Umbilical cord (tissue), 2 donors: ENCODE results near the gene SERTAD4. TPM values are rescaled to one million over a fixed set of nuclear protein-coding genes. Genes with fewer than 3 reads are reported as not detected.
"Not testable (repeated sequence)": the region's sequence is repeated elsewhere in the genome, so short reads cannot be mapped to it uniquely, and the experiment has no call there.

Experiments used
- DNase-seq: peaks from one replicate; pipeline ENCODE4 v3.0.0-alpha.2; 2015; ENCODE audit warnings: low spot score
- total RNA-seq: library from RNA; depleted of rRNA; stranded (reverse); fragments of >200 nt; gene quantifications from one replicate; pipeline ENCODE4 v1.2.3, GENCODE V29; 2014; ENCODE audit warnings: low replicate concordance; ENCODE audit not compliant: insufficient read depth

SERTAD4 gene
- 6.5 TPM for total RNA-seq

DNA sequence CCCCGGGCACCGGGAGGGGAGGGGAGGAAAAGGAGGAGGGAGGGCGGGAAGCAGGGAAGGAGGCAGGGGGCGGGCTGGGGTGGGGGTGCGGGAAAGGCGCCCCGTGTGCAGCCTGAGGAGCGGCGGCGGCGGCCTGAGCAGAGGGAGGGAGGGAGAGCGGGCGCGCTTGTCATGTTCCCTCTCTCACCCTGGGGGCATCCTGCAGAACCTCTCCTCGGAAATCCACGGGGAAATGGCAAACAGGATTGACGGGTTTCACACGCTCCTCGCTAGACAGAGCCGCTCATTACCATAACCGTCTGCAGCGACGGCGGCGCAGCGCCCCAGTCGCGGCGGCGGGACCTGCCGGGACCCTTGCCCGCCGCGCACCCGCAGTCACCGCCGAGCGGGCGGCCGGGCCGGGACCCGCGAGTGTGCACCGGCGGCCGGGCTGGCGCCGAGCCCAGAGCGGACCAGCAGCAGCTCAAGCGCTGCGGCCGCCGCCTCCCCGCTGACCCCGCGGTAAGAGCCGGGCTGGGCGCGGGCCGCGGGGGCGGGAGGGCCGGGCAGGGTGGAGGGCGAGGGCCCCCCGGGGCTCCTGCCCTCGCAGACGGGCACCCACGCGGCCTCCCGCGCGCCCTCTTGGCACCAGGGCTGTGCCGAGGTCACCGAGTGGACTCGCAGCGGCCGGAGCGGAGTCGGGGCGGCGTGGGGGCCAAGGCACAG, at the start of gene SERTAD4:
TSS of gene SERTAD4 (plus strand) at position 286 of the 705 bp plus-strand sequence. CDS start 5,165 bp downstream, outside the sequence.
- DNase-seq, result peak; percentile 83

DNA sequence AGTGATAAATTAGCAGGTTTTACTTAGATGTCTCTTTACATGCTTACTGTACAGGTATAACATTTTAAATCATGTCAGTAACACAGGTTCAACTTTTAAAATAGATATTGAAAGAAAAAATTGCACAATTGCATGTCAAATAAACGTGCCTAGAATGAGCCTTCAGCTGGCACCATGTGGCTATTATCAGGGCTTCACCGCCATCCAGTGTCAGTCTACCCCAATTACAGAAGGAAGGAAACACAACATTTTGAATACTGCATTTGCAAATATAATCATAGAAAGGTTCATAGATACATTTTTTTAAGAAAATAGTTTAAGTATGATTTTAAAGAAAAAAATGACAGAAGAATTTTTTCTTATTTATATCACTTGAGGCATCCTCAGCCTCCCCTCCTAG, 47.5 kb upstream of the SERTAD4 start:
- DNase-seq, result no peak

DNA sequence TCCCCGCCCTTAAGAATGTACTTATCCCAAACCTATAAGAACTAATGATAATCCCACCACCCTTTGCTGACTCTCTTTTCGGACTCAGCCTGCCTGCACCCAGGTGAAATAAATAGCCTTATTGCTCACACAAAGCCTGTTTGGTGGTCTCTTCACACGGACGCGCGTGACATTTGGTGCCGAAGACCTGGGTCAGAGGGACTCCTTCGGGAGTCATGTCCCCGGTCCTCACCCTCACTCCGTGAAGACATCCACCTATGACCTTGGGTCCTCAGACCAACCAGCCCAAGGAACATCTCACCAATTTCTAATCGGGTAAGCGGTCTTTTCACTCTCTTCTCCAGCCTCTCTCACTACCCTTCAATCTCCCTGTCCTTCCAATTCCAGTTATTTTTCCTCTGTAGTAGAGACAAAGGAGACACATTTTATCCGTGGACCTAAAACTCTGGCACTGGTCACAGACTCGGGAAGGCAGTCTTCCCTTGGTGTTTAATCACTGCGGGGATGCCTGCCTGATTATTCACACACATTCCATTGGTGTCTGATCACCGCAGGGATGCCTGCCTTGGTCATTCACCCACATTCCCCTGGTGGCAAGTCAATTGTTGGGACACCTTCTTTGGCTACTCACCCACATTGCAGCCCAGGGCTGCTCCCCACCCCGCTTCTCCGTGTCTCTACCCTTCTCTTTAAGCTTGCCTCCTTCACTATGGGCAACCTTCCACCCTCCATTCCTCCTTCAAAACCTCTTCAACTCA, 44.6 kb upstream of the SERTAD4 start:
- DNase-seq, result not testable (repeated sequence)

DNA sequence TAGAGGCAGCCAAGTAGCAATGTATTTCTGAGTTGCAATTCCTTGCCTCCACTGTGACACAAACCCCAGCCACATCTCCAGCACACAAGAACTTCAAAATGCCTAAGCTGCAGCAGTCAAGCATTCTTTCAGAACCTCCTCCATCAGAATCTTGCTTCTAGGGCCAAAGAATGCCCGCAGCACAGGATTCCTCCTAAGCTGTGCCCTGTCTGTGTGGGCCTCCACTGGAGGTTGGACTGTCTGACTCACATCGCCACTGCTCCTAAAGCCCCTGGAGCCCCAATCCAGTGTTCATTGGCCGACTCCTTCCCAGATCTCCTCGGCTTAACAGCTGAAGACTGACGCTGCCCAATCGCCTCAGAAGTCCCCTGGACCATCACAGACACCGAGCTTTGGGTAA, 43.2 kb upstream of the SERTAD4 start:
- DNase-seq, result no peak

DNA sequence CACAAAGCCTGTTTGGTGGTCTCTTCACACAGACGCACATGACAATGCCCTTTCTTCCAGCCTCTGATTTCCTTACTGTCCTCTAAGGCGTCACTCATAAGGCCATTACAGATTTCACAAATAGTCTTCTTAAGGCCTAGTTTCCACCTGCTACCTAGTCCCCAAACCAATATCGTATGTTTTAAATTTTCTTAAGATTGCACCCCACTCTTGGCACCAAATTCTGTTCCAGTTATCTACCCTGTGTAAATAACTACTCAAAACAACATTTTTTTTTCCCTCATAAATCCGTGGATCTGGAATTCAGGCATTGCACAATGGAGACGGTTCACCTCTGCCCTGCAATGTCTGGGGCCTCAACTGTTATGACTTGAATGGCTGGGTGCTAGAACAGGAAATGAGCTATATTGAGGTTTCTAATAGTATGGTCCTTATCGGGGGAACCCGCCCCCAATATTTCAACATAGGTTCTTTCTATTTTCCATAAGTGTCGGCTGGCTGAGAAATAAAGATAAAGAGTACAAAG, 36.9 kb upstream of the SERTAD4 start:
- no peak for DNase-seq

DNA sequence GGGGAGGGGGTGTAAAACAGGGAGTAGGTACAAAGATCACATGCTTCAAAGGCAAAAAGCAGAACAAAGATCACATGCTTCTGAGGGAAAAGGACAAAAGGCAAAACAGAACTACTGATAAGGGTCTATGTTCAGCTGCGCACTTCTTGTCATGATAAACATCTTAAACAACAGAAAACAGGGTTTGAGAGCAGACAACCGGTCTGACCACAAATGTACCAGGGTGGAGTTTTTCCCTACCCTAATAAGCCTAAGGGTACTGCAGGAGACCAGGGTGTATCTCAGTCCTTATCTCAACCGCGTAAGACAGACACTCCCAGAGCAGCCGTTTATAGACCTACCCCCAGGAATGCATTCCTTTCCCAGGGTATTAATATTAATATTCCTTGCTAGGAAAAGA, 36.3 kb upstream of the SERTAD4 start:
- not testable (repeated sequence) for DNase-seq

DNA sequence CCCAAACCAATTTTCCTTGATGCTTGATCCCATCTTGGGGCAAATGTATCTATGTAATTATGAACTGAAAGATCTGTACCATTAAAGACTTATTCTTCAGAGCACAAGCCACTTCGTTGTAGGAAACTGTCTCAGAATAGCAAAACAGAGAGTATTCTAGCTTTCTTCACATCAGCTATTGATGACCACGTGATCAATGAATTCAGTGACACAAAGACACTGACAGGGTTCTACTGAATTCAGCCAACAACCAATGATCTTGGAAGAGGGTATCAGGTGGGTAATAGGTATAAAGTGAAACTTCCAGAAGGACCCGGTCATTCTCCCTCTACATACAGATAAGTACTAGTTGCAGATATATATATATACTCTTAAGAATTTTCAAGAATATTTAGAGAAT, 33.8 kb upstream of the SERTAD4 start:
- DNase-seq, result no peak

DNA sequence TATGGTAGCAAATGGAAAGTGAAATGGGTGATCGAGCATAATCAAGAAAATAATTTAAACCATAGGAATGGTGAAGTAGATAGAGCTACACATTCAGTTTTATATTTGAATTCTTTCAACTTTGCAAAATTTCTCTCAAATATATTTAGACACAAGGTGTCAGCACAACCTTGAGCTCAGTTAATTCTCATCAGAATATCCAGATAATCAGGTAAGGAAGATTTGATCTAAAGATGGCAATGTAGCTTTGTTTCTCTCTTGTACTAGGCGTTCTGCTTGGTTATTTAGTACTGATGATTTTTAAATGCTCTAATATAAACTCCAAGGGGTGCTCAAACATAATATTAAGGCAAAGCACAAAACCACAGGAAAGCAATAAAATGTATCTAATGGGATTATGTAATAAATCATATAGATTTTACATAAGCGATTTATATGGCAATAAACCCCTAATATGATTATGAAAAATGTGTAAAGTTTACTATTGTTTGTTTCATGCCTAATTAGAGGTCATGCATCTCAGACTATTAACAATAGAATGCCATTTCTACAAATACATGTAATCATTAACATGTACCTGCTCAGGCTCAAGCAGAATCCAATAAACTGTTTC, 32.4 kb upstream of the SERTAD4 start:
- DNase-seq, result no peak

DNA sequence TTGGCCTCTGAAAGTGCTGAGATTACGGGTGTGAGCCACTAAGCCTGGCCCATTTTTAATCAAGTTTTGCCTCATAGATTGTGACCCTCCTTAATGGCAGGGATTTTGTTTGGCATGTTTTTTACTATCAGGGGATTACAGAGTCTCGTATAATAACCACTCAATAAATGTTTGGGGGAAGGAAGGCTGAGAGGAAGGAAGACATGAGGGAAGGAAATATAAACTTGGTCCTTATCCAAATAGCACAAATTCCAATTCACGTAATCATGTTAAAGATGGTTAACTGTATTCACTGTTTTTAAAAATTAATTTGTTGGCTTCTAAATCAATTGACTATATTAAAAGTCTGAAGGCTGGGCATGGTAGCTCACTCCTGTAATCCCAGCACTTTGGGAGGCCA, 30.9 kb upstream of the SERTAD4 start:
- no peak for DNase-seq

DNA sequence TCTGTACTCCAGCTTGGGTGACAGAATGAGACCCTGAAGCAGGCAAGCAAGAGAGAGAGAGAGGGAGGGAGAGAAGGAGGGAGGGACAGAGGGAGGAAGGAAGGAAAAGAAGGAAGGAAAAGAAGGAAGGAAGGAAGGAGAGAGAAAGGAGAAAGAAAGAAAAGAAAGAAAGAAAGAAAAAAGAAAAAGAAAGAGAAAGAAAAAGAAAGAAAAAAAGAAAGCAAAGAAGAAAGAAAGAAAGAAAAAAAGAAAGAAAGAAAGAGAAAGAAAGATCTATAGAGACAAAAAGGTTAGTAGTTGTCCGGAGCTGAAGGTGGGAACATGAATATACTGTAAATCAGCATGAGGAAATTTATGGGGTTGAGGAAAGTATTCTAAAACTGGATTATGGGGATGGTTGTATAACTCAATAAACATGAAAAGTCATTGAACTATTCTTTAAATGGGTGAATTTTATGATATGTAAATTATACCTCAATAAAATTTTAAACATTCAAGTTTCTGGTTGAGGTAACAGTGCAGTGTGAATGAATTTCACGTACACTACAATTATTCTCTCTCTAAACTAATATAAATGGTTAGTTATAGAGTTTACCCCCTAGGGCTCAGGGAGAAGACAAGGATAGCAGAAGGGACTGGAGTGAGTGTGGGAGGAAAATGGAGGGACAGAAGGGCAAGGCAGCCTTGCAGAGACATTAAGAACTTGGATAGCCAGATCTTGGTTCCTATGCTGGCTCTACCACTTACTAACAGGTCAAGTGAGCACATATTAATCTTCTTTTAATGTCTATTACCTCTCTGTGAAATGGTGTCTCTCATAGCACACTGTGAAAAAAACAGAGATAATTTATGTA, 24.8 kb upstream of the SERTAD4 start:
- DNase-seq, result no peak

DNA sequence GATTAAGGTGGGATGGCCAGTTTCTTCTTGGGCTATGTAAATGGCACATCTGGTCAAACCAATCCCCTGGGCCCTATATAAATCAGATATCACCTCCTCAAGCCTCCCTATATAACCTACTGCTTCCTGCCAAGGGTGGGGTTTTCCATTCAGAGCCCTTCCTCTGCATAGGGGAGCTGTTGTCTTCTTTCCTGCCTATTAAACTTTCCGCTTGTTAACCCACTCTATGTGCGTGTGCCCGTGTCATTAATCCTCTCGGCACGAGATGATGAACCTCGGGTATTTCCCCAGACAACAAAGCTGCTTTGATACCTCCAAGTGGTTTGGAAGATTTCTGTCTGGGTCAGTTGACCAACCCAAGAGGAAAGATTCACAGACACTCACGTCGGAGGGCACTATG, 19.3 kb upstream of the SERTAD4 start:
- no peak for DNase-seq

DNA sequence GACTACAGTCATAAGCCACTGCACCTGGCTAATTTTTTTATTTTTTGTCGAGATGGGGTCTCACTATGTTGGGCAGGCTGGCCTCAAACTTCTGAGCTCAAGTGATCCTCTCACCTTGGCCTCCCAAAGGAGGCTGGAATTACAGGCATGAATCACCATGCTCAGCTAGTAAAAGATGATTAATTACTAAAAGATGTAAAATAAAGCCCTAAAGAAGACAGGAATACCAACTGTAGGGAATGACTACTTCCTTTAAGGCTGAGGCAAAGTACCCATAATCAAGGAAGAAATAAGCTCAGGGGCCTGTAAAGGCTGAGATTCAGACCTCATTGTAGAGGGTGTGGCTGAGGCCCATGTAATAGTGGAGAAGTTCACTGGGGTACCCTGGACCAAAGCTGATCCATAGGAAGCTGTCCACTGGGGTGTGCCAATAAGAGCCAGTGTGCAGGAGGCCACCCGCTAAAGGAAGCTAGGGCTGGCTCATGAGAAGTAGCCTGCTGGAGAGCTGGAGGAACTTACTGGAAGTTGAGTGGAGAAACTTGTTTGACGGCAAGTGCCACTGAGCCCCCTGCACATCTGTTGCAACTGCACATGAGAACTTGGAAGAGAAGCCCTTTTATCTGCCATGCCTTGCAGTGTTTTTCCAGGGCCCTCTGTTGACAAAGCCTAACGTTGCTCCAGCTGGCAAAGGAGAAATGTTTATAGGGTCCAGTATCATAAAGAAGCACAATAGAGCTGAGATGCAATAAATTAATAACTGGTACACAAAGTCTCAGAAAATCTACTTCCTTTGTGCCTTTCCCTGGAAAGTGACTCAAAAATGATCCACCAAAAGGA, 17.8 kb upstream of the SERTAD4 start:
- DNase-seq, result no peak

DNA sequence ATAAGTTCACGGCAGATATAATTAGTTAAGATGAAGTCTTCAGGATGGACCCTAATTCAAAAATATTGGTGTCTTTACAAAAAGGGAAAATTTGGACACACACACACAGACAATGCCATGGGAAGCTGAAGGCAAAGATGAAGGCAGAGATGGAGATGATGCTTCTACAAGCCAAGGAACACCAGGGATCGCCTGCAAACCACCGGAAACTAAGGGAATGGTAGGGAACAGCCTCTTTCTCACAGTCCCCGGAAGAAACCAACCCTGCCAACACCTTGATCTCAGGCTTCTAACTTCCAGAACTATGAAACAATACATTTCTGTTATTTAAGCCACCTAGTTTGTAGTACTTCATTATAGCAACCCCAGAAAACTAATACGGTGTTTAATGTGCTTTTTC, 15.1 kb upstream of the SERTAD4 start:
- no peak for DNase-seq

DNA sequence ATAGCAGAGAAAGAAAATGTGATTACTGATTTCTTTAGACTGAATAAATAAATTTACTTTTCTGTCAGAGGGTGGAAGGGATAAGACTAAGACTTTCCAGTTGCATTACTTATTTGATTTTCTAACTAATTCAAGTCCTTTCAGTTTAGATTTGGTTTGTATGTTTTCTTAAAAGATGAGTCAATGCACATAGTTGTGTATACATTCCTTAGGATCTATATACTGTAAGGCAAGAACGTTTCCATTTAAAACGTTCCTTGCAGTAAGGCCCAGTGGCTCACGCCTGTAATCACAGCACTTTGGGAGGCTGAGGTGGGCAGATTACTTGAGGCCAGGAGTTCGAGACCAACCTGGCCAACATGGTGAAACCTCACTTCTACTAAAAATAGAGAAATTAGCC, 14.5 kb upstream of the SERTAD4 start:
- DNase-seq, result no peak

DNA sequence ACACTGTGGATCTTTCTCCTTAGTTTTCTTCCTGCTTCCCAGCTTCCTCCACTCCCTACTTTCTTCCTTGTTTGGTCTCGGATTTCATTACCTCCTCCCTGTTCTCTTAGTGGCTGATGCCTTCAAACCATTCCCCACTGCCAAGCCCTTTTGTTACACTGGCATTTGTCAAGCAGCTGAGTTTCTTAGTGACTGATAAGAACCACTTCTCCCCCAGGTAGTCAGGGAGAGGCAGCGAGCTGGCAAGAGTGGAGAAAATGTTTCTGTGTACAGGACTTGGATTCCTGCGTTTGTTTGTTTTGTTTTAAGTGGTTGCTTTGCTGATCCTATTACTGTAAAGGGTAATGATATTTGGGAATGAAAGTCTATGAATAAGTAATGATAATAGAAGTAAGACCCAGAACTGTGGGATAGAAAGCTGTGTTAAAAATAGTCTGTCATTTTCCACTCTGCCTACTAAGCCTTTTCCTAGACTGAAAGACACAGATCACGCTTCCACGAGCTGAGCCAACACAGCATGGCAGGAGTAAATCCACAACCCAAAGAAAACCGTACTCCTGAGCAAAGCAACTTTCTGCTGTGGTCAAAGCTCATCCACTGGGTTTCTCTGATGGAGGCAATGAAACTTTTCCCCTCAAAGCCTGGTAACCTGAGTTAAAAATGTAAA, 10.1 kb upstream of the SERTAD4 start:
- peak; percentile 79 for DNase-seq

DNA sequence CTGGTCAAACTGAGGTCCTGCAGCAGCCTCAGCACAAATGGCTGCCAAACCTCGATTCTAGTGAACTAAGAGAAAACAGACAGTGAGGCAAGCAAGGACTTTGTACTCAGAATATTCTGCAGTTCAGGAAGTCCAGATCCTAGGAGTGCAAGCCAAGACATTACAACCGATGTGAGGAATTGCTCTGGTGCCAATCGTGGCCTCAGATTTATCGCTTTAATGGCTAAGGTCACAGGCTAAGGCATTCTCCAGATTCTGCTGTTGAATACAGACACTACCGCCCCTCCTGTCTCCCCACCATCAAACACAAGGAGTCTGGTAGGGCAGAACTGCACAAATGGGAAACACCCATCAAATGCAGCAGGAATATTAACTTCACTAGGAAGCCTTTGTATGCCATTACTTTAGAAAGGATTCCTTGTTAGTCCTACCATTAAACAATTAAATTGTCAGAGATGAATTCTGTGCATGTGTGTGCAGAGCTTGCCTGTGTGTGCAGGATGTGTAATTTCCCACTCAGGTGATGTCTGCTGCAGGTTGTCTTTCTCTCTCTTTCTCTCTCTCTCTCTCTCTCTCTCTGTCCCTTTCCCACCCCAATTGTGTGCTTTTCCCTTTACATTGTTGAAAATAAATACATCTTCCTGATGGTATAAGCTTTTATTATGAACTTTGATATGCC, 9.2 kb upstream of the SERTAD4 start:
- peak; percentile 32 for DNase-seq

DNA sequence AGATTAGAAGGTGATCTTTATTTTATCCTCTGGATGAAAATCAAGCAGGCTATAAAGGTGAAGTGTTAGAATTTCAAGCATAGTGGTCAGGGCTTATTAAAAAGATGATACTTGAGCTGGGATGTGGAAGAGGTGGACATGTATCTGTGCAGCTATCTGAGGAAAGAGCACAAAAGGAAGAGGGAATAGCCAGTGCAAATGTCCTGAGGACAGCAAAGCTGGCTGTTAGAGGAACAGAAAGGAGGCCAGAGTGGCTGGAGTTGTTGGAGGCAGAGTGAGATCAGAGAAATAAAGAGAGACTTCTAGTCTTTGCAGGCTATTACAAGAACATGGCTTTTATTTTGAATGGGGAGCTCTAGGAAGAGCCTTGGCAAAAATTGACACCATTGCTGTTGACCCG, 4.4 kb upstream of the SERTAD4 start:
- no peak for DNase-seq

DNA sequence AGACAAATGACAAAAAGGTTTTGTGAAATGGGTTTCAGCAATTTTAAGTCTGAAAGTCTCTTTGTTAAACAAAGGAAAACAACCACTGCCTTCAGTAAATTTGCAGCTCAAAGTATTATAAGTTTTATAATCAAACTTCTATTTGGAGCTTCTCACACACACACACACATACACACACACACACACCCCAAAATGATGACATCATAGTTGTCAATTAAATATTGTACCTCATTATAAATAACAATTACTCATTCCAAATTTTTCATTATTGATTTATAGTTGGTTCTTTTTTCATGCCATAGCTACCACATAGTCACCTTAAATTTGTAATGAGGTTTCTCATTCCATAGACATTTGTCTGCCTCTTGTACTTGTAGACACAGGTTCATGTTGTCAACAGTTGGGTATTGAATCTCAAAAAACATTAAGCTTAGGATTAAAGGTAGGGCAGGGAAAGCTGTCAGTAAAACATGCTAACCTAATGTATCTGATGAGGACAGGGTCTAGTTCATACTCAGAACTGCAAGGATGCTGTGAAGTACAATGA, 2.4 kb upstream of the SERTAD4 start:
- no peak for DNase-seq

DNA sequence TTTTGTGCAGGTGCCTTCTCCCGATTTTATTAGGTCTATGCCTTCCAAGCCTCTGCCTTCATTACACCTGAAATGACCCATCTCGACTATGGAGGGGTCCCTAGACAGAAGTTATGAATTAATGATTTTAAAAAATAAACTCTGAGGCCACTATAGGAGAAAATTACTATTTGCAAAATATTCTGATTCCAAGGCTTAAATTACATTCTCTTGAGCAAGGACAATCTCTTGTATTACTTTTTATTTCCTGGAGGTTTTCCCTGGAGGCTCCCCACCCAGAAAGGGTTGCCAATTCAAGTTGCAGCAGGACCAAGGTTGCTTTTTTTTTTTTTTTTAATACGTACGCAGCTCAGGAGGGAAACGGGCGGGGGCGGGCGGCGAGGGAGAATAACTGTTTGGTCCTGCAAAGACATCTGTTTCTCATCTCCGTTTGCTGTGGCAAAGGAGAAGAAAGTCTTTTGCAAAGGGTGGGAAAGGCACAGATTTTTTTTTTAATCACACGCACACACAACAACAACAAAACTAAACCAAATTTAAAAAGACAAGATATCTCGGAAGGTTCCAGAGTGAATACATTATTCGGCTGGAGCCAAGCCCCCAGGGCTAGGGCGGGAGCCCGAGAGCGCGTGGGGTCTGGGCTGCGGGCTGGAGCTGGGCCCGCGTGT, 618 bp upstream of the SERTAD4 start:
- DNase-seq, result peak; percentile 81
